GM18517 (cell line): ENCODE results near the gene DCAF4.
"Not testable (repeated sequence)": the region's sequence is repeated elsewhere in the genome, so short reads cannot be mapped to it uniquely, and the experiment has no call there.

ENCODE experiments used
- ATAC-seq: cut with Tn5 transposase; IDR thresholded peaks from one replicate; pipeline ENCODE4 v1.9.1; 2021; ENCODE audit warnings: mild to moderate bottlenecking, moderate library complexity; ENCODE audit not compliant: unreplicated experiment

DCAF4 gene

DNA sequence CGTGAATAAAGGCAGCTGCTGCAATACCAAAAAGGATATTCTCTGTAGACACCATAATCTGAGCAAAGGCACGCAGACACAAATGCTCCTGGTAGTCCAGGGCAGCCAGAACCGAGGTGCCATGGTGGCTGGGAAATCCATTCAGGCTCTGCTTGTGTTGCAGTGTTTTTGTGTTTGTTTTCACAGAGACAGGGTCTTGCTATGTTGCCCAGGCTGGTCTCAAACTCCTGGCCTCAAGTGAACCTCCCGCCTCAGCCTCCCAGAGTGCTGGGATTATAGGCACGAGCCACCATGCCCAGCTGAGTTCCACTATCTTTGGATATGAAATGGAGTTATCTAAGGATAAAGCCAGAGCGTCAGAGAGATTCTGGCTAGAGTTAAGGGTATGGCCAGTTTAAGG, 39.8 kb downstream of the DCAF4 start:
- ATAC-seq, result no peak

DNA sequence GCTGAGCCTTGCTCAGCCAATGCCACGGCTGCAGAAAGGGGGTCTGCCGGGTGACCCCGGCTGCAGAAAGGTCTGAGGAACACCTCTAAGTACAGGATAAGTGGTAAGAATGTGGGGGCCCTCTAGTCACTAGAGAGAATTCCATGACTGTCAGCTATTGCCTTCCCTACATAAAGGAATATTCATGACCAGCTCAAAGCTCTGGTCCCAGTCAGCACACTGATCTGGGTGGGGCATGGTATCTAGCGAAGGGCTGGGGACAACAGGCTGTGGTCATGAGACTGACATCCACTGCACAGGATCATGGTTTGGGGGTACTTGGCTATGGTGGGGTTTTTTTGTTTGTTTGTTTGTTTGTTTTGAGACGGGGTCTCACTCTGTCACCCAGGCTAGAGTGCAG, 42.1 kb downstream of the DCAF4 start:
- ATAC-seq, result no peak

DNA sequence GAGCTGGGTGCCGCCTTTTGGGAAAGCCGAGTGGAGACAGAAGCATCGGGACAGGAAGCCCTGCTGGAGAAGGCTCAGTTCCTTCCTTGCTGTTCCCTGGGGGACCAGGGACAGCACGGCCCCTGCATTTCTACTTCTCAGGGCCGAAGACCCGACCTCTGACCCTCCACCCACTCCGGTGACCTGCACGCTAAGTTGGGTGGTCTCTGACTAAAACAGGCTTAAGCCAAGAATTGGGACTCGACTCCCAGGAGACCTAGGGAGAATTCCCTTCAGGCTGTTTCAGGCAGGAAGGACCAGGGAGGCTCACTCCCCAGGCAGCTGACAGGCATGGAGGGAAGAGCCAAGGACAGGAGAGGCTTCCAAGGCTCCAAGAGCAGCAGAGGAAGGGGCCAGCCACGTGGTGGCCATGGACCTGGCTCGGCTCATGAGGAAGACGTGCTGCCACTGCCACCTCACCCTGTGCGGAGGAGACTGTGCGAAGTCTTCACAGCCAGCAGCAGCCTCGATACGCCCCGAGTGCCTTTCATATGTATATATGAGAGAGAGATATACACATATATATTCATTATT, 43.9 kb downstream of the DCAF4 start:
- ATAC-seq, result no peak

DNA sequence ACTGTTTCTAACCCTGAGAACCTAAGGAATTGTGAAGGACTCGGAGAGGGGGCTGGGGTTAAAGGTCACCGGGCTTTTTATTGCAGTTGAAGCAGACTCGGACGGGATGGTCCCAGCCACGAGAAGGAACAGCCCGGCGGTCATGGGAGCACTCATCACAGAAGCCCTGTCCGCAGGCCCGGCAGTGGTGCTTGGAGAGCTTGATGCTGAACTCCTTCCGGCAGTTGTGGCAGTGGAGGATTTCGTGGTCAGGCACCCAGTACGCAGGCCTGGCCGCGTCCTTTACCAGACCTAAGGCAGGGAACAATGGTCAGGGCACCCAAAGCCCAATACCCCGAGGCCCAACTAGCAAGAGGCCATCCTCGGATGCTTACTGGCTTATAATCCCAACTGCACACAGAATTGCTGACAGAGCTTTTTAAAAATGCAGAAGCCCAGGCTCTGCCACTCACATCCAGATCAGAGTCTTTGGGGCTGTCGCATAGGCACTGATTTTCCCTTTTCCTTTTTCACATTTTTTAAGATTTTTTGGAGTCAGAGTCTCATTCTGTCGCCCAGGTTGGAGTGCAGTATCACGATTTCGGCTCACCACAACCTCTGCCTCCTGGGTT, 44.7 kb downstream of the DCAF4 start:
- ATAC-seq, result no peak

DNA sequence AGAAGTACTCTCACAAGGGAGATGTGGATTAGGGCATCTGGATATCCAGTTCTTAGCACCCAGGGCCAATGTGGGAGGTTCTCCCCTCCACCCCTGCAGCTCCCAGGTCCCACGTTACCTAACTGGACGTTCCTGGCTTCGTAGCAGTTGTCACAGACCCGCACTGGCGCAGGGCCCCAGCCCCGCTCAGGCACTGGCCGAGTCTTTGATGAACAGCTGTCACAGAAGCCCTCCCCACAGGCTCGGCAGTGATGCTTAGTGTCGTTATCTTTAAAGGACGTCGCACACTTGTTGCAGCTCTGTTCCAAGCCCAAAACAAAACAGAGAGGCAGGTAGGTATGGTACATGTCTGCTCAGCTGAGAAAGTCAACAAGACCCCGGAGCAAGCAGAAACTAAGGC, 48.4 kb downstream of the DCAF4 start:
- no peak for ATAC-seq

DNA sequence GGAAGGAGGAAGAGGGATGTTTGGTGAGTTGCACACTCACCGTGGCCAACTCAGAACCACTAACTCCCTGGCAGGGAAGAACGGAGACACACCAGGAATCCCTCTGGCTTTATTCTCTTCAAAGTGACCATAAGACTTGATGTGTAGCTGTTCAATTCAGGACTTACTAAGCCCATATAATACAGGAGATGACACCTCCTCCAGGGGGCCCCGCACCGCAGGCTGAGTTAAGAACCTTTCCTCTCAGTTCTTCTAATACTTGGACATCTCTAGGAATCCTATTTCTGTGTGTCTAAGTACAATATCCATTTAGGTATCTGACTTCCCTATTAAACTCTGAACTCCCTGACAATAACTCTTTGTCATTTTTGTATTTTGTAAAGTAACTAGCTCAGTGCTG, 49.5 kb downstream of the DCAF4 start:
- no peak for ATAC-seq

DNA sequence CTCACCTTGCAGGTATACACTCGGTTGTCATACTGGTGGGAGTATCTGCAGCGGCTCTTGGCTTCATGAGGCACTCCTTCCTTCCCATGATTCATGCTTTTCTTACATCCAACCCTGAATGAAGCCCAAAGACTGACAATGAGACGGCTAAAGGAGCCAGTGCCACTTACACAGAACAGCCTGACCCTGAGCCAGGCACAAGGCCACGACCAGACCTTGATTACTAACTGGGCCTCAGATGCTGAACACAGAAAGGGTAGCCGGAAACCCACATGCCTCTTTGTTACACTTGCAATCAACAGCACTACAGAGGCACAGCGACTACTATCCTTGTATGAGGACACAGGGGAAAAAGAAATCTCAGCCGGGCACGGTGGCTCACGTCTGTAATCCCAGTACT, 52.6 kb downstream of the DCAF4 start:
- no peak for ATAC-seq

DNA sequence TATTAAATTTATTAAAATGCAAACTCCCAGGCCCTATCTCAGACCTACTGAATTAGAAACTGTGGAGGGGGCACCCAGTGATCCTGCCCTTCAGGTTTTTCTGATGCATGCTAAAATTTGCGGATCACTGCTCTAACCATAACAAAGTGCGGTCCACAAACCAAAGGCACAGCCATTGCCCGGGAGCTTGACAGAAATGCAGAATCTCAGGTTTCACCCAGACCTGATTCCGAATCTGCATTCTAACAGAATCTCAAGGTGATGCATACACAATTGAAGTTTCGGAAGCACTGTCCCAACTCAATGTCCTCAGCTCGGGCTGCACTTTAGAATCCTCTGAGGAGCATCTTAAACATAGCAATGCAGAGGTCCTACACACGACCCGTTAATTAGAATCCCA, 54.6 kb downstream of the DCAF4 start:
- ATAC-seq, result no peak

DNA sequence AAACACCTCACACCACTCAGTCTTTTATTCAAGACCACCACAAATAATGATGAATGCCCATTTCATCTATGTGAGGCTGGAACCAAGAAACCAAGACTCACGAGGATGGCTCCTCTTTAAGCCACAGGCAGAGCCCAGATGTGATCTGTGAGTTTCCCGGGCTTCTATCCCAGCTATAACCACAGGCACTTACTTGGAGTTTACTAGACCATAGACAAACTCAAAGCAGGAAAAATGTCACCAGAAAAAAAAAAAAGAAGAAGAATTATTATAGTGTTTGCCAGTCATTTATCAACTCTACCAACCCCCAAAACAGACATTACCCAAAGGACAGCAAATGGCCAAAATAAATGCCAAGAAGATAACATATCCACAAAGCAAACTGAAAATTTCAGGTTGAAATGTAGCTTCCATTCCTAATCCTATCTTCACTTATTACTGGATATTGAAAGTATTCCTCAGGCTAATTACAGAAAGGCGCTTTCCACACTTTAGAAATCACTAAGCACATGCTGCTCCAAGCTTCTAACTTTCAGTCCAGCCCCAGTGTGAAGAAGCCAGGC, 56.0 kb downstream of the DCAF4 start:
- ATAC-seq, result no peak

DNA sequence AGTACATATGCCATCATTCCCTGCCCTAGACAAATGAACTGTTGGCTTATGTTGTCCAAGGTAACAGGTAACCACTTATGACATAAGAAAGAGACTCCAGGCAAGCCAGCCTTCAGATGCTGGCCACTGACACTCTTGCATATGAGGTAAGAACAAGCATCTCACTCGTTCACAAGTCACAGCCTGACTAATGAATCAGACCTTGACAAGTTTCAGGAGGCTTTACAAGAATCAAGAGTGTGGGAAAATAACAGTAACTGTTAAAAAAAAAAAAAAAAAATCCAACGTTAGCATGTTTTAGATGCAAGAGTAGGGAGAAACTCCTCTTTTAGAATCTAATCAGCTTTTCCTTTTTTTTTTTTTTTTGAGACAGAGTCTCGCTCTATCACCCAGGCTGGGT, 60.0 kb downstream of the DCAF4 start:
- ATAC-seq, result no peak

DNA sequence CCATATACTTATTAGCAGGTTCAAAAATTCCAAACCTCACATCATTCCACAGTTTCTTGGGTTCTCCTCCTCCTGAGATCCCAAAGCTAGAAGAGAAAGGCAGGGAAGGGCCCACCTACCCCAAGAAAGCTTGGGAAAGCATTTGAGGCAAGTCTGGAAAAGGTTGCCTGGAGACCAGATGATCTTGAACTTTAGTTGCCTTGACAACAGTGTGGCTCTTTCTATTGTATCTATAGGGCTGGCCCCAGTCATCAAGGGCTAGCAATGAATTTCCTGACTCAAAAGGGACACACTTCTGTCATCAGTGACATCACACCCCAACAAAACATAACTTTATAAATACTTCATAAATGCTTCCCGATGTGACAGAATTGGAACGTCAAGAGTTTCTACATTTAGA, 60.6 kb downstream of the DCAF4 start:
- ATAC-seq, result no peak

DNA sequence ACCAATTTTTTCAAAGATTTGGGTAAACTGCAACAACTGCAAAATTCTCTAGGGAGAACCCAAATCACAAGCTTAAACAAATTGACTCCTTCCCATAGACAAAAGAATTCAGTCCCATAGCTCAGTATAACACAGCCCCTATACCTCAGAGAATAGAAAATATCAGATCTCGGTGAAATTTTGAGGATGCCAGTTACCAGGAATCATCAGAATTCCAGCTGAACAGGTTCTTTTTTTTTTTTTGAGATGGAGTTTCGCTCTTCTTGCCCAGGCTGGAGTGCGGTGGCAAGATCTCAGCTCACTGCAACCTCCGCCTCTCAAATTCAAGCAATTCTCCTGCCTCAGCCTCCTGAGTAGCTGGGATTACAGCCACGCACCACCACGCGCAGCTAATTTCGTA, 63.9 kb downstream of the DCAF4 start:
- ATAC-seq, result no peak

DNA sequence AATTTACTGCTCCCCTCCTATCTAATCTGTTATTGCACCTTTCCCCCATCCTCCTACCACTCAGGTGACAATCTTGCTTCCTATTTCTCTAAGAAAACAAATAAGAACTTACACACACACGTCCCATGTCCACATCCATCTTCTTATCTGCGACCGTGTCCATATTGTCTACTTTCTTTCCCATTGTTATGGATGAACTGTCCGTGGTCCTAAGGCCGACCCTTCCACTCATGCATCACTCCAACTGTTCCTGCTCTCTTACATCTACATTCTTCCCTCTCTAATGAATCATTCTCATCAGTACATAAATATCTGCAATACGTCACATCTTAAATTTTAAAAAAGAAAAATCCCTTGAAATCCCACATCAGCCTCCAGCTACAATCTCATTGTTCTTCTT, 70.7 kb downstream of the DCAF4 start:
- no peak for ATAC-seq

DNA sequence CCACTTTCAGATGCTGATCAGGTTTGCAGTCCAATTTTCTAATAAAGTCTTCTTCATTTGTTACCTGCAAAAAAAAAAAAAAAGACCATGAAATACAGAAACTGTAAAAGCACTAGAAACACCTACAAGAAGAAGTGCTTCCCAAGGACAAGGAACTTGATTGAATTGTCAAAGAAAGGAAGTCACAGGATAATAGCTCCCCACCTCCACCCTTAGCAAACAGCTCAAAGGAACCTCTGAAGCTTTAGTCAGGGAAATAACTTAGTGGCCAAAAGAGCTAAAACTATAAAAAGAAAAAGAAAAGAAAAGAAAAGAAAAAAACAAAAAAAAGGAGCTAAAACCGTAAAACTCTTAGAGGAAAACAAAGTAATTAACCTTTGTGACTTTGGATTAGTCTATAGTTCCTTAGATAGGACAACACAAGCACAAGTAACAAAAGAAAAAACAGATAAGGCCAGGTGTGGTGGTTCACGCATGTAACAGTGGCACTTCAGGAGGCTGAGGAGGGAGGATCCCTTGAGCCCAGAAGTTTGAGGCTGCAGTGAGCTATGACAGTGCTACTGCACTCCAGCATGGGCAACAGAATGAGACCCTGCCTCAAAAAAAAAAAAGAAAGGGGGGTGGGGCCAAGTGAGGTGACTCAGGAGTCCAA, 72.1 kb downstream of the DCAF4 start:
- ATAC-seq, result no peak

DNA sequence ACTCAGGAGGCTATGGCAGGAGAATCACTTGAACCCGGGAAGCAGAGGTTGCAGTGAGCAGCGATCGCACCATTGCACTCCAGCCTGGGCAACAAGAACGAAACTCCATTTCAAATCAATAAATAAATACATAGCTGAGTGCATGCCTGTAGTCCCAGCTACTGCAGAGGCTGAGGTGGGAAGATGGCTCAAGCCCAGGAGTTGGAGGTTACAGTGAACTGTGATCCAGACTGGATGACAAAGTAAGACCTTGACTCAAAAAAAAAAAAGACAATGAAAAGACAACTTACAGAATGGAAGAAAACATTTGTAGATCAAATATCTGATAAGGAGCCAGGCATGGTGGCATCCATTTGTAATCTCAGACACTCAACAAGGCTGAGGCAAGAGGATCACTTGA, 73.1 kb downstream of the DCAF4 start:
- ATAC-seq, result no peak

DNA sequence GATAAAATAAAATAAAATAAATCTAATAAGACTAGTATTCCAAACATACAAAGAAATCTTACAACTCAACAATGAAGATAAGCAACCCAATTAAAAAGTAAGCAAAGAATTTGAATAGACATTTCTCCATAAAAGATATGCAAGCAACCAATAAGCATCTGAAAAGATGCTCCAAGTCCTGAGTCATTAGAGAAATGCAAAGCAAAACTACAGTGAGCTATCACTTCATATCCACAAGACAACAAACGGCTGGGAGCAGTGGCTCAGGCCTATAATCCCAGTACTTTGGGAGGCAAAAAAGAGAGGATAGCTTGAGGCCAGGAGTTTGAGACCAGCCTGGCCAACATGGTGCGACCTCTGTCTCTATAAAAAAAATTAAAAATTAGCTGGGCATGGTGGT, 73.8 kb downstream of the DCAF4 start:
- no peak for ATAC-seq

DNA sequence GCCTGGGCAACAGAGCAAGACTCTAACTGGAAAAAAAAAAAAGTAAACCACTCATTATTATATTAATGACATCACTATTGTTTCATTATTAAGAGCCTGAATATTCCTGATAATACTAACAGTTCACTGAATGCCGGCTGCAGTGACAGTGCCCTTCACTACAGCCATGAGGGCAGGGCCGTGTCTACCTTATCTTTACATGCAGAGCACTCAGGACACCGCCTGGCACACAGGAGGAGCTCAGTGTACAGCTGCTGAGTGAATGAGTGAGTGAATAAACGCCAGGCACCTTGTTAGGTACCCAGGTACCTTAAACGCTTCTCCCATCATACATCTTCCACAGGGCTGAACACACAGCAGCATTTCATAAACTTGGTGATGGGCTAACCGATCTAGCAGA, 77.4 kb downstream of the DCAF4 start:
- no peak for ATAC-seq

DNA sequence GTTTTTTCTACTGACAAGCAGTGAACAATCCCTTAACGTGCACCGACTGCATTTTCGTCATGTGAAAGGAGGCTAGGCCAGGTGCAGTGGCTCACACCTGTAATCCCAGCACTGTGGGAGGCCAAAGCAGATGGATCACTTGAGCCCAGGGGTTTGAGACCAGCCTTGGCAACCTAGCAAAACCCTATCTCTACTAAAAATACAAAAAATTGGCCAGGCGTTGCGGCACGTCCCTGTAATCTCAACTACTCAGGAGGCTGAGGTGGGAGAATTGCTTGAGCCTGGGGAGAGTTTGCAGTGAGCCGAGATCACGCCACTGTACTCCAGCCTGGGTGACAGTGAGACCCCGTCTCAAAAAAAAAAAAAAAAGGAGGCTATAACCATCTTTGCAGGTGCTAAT, 78.4 kb downstream of the DCAF4 start:
- ATAC-seq, result not testable (repeated sequence)

DNA sequence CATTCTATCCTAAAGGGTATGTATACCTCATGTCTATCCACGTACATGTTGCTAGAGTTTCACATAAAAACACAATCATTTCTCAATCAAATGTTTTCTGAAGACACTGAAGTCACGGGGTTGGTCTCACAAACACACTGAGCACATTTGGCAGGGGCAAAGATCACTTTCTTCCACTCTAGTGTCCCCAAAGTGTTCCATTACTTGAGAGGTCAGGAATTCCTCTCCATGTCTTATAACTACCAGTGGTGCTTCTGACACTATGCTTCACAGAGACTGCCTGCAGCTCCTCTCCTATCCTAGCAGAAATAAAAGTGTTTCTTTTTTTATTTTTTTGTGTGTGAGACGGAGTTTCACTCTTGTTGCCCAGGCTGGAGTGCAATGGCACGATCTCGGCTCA, 81.6 kb downstream of the DCAF4 start:
- ATAC-seq, result no peak

DNA sequence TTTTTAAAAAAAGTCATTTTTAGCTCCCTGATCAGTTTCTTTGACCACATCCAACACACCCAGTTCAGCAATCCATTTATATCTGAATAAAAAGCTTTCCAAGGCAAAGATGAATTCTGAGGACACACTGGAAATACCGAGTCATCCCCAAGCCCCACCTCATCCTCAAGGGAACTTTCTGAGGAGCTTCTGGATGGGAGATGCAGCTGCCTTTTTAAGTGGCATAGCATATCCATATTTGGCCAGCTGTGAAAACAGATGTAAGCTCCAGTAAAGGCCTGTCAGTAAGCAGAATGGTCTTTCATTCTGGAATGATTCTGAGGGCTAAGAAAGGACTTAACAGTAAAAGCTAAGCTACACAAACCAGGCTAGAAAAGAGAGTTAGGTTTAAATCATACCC, 82.2 kb downstream of the DCAF4 start:
- ATAC-seq, result no peak
